ENCODE results near the gene FRMD5. TPM values are rescaled to one million over a fixed set of nuclear protein-coding genes. Genes with fewer than 3 reads are reported as not detected.

Gene FRMD5
- 10 to 100 TPM; 12.0 to 14.7 TPM for total RNA-seq

GRCh38 chr15:44195151-44195740 is at the start of gene FRMD5:
FRMD5 (minus strand) TSS chr15:44195271.

GRCh38 chr15:43826508-43827341 is 368.3 kb downstream of the FRMD5 start, which contains the start of gene WDR76:
WDR76 (plus strand) TSS chr15:43827002; CDS start chr15:43827033, 31 bp downstream.

GRCh38 chr15:43824302-43825246 is 370.5 kb downstream of the FRMD5 start, which contains the start of gene MFAP1:
MFAP1 (minus strand) TSS chr15:43824690; CDS start chr15:43824569, 121 bp downstream.

Small RNAs within 50 kb of the gene (small RNA-seq; reads per million reads assigned to genes)
- 0 reads per million in 2 donors for gene RF00019

Other genes starting within 250 kb of the FRMD5 start
- 10 to 100 TPM; 48.9 to 51.3 TPM for gene GOLM2, start 93.4 kb upstream of the FRMD5 start, total RNA-seq
- 10 to 100 TPM; 49.6 to 63.6 TPM for gene CTDSPL2, start 232.4 kb upstream of the FRMD5 start, total RNA-seq

Measured in melanocyte of skin (primary cell).